Endothelial cell (in vitro differentiated cells): ENCODE results near the gene BCL7B. TPM values are rescaled to one million over a fixed set of nuclear protein-coding genes. Genes with fewer than 3 reads are reported as not detected.
"Not testable (repeated sequence)": the region's sequence is repeated elsewhere in the genome, so short reads cannot be mapped to it uniquely, and the experiment has no call there.

Source experiments
- DNase-seq: peaks from one replicate; pipeline ENCODE4 v3.0.0; 2021; ENCODE audit warnings: low spot score
- H3K27ac Mint-ChIP-seq: one replicate; pipeline ENCODE4 v1.8.0; 2021; ENCODE audit warnings: mixed read lengths, inconsistent platforms; ENCODE audit not compliant: unreplicated experiment
- H3K27me3 Mint-ChIP-seq: one replicate; pipeline ENCODE4 v1.8.0; 2021; ENCODE audit warnings: mild to moderate bottlenecking, moderate library complexity, mixed read lengths, inconsistent platforms; ENCODE audit not compliant: unreplicated experiment
- H3K36me3 Mint-ChIP-seq: one replicate; pipeline ENCODE4 v1.8.0; 2021; ENCODE audit warnings: mild to moderate bottlenecking, low read depth, mixed read lengths, inconsistent platforms; ENCODE audit not compliant: unreplicated experiment
- H3K4me1 Mint-ChIP-seq: one replicate; pipeline ENCODE4 v1.8.0; 2021; ENCODE audit warnings: mild to moderate bottlenecking, mixed read lengths, inconsistent platforms; ENCODE audit not compliant: unreplicated experiment
- H3K4me3 Mint-ChIP-seq: one replicate; pipeline ENCODE4 v1.8.0; 2021; ENCODE audit warnings: mild to moderate bottlenecking, mixed read lengths, inconsistent platforms; ENCODE audit not compliant: unreplicated experiment
- H3K9me3 Mint-ChIP-seq: one replicate; pipeline ENCODE4 v1.8.0; 2021; ENCODE audit warnings: mixed read lengths, inconsistent platforms; ENCODE audit not compliant: unreplicated experiment
- total RNA-seq: library from RNA; stranded (reverse); fragmentation: NEBNext Ultra II Directional; extraction: Animal tissue kit (Norgen Biotek cat#: 25700); gene quantifications from one replicate; pipeline ENCODE4 v1.2.1, GENCODE V29; 2021; ENCODE audit not compliant: unreplicated experiment
- TF ChIP-seq, protein P1 (sequence below): fragments of 200-600 bp; sonication (generic); IDR thresholded peaks from one replicate; pipeline ENCODE4 v1.5.0; 2021; ENCODE audit warnings: antibody characterized with exemption; ENCODE audit not compliant: unreplicated experiment

Gene BCL7B
- total RNA-seq, 1 donor from 2014 or later, result 38.6 TPM

DNA sequence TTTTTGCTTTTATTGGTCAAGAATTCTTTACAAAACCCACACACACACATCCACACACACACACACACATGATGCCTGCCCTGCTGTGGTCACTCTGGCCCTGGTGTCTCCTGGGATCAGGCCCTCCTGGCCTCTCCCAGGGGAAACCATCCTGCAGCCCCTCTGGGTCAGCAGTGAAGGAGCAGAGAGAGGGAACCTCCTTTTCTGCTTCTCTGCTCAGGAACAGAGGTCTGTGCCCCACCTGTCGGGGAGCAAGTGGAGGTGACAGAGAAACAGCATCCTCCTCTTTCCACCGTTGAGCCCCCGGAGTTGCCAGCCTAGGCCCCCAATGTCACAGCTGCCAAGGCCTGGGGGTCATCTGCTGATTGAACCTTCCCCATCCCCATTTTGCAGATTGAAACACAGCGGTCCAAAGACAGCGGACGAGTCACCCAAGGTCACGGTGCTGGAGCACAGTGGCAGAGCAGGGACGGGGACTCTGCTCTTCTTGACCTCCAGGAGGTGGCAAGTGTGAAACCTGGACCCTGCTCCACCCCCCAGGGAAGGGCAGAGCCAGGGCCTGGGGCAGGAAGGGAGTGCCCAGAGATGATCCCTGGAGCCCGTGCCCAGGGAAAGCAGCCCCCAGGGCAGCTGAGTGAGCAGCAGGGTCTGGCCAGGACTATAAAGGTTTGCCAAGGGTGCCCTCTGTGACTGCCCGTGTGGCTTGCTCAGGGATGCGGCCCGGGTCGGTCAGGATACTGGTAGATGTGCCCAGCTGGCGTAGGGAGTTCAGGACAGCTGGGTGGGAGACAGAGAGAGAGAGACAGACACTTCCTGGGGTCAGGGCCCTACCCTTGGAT lies 35.9 kb upstream of the BCL7B start:
- peaks cover 7% of the 10 kb centered on the region for H3K36me3 Mint-ChIP-seq
- TF ChIP-seq, protein P1, sequence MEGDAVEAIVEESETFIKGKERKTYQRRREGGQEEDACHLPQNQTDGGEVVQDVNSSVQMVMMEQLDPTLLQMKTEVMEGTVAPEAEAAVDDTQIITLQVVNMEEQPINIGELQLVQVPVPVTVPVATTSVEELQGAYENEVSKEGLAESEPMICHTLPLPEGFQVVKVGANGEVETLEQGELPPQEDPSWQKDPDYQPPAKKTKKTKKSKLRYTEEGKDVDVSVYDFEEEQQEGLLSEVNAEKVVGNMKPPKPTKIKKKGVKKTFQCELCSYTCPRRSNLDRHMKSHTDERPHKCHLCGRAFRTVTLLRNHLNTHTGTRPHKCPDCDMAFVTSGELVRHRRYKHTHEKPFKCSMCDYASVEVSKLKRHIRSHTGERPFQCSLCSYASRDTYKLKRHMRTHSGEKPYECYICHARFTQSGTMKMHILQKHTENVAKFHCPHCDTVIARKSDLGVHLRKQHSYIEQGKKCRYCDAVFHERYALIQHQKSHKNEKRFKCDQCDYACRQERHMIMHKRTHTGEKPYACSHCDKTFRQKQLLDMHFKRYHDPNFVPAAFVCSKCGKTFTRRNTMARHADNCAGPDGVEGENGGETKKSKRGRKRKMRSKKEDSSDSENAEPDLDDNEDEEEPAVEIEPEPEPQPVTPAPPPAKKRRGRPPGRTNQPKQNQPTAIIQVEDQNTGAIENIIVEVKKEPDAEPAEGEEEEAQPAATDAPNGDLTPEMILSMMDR, result no peak
- no peak overlapping the region for H3K27ac Mint-ChIP-seq
- H3K4me3 Mint-ChIP-seq, result no peak overlapping the region
- H3K9me3 Mint-ChIP-seq, result no peaks in the 10 kb centered on the region
- H3K4me1 Mint-ChIP-seq, result peaks cover 4% of the 10 kb centered on the region
- H3K27me3 Mint-ChIP-seq, result peaks cover 16% of the 10 kb centered on the region
- DNase-seq, result no peak

DNA sequence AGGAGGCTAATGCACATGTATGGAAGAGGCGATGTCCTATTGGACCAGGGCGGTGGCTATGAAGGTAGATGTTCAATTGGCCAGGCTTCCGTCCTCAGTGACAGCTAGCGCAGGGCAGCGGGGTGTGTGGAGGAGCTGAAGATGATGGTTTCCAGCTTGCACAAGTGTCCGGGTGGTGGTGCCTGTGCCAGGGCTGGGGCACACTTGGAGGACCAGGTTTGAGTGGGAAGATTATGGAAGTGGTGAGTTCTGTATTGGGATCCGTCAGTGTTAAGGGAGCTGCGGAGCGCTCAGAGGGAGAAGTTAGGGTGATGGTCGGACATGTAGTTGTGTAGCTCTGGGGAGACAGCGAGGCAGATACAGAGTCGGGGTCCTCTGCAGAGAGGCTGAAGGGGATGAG lies 29.4 kb upstream of the BCL7B start:
- H3K4me3 Mint-ChIP-seq, result no peak overlapping the region
- H3K27ac Mint-ChIP-seq, result no peak overlapping the region
- no peaks in the 10 kb centered on the region for H3K9me3 Mint-ChIP-seq
- H3K4me1 Mint-ChIP-seq, result peaks cover 2% of the 10 kb centered on the region
- no peak for DNase-seq
- H3K27me3 Mint-ChIP-seq, result peaks cover 6% of the 10 kb centered on the region
- H3K36me3 Mint-ChIP-seq, result no peaks in the 10 kb centered on the region
- TF ChIP-seq, protein P1, result no peak

DNA sequence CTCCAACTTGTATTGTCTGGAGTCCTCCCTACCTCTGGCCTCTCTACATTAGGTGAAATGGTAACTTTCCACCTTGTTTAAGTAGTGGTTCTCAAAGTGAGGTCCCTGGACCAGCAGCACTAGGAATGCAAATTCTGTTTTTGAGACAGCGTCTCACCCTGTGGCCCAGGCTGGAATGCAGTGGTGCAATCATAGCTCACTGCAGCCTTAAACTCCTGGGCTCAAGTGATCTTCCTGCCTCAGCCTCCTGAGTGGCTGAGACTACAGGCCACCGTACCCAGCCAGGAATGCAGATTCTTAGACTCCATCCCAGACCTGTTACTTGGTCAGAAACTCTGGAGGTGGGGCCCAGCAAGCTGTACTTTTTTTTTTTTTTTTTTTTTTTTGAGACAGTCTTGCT lies 27.7 kb upstream of the BCL7B start:
- no peak overlapping the region for H3K27ac Mint-ChIP-seq
- H3K27me3 Mint-ChIP-seq, result peaks cover 2% of the 10 kb centered on the region
- H3K4me3 Mint-ChIP-seq, result no peak overlapping the region
- peaks cover 7% of the 10 kb centered on the region for H3K4me1 Mint-ChIP-seq
- H3K9me3 Mint-ChIP-seq, result no peaks in the 10 kb centered on the region
- no peak for DNase-seq
- TF ChIP-seq, protein P1, result no peak
- no peaks in the 10 kb centered on the region for H3K36me3 Mint-ChIP-seq

DNA sequence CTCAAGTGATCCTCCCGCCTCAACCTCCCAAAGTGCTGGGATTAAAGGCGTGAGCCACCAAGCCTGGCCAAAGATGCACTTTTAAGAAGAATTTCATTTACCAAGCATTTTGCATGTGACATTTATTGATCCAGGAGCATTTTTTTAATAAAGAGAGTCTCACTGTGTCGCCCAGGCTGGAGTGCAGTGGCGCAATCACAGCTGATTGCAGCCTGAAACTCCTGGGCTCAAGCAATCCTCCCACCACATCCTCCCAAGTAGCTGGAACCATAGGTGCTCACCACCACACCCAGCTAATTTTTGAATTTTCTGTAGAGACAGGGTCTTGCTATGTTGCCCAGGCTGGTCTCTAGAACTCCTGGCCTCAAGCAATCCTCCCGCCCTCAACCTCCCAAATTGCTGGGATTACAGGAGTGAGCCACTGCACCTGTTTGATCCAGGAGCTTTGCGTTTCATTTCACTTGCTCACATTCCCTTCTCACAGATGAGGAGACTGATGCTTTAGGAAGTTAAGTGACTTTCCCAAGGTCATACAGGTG lies 25.2 kb upstream of the BCL7B start:
- H3K4me3 Mint-ChIP-seq, result no peak overlapping the region
- H3K4me1 Mint-ChIP-seq, result peaks cover 16% of the 10 kb centered on the region
- H3K27me3 Mint-ChIP-seq, result peaks cover 4% of the 10 kb centered on the region
- peaks cover 6% of the 10 kb centered on the region for H3K36me3 Mint-ChIP-seq
- no peak for DNase-seq
- no peaks in the 10 kb centered on the region for H3K9me3 Mint-ChIP-seq
- TF ChIP-seq, protein P1, result no peak
- H3K27ac Mint-ChIP-seq, result no peak overlapping the region

DNA sequence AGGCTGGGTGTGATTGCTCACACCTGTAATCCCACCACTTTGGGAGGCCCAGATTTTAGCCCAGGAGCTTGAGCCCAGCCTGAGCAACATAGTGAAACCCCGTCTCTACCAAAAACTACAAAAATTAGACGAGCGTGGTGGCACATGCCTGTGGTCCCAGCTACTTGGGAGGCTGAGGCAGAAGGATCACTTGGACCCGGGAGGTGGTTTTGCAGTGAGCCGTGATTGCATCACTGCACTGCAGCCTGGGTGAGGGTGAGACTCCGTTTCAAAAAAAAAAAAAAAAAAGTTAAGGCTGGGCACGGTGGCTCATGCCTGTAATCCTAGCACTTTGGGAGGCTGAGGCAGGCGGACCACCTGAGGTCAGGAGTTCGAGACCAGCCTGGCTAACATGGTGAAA lies 23.5 kb upstream of the BCL7B start:
- Mint-ChIP-seq H3K4me1 (peaks cover 23% of the 10 kb centered on the region), H3K36me3 (peaks cover 10% of the 10 kb centered on the region)
- not testable (repeated sequence) for H3K9me3 Mint-ChIP-seq, DNase-seq, H3K4me3 Mint-ChIP-seq, H3K27me3 Mint-ChIP-seq, H3K27ac Mint-ChIP-seq
